ENCODE measurements around the gene RB1.

GRCh38 chr13:48320399-48320790 lies 16.8 kb downstream of the RB1 start:
- TF ChIP-seq ETS1 (IDR thresholded peaks at IDR 0.05) (no peak), CTCF (conservative IDR thresholded peaks at IDR 0.05; ENCODE audit: low read depth in 2 of 2) (no peak), EZH2 (IDR thresholded peaks at IDR 0.05; ENCODE audit: low read depth, unreplicated experiment) (no peak), EZH2phosphoT487 (IDR thresholded peaks at IDR 0.05; ENCODE audit: unreplicated experiment) (no peak), POLR2AphosphoS5 (IDR thresholded peaks at IDR 0.05; ENCODE audit: low read depth) (no peak), CREB1 (CRISPR knock-in tag; IDR thresholded peaks at IDR 0.05; ENCODE audit: low read depth) (no peak), ZNF331 (CRISPR knock-in tag; IDR thresholded peaks at IDR 0.05; ENCODE audit: low read depth) (no peak), JUNB (IDR thresholded peaks at IDR 0.05; ENCODE audit: unreplicated experiment) (no peak), REST (IDR thresholded peaks at IDR 0.05; ENCODE audit: unreplicated experiment) (no peak), NANOG (IDR thresholded peaks at IDR 0.05; ENCODE audit: borderline replicate concordance) (no peak), ZNF114 (CRISPR knock-in tag; IDR thresholded peaks at IDR 0.05) (no peak), STAT1 (IDR thresholded peaks at IDR 0.05; ENCODE audit: unreplicated experiment) (no peak), ZNF462 (CRISPR knock-in tag; IDR thresholded peaks at IDR 0.05) (no peak)

All from GM23338 (cell line).